Stimulated activated CD8-positive, alpha-beta memory T cell treated with anti-CD3 and anti-CD28 coated beads, Interleukin-4, amount 100 ng/mL, for 24 hours (primary cell): ENCODE data around the gene OR1G1.
"Not testable (repeated sequence)": the region's sequence is repeated elsewhere in the genome, so short reads cannot be mapped to it uniquely, and the experiment has no call there.

Source experiments
- DNase-seq: peaks from one replicate; pipeline ENCODE4 v3.0.0-alpha.2; 2020; ENCODE audit warnings: low read depth

The OR1G1 gene

GRCh38 chr17:3127451-3127850 lies at the start of gene OR1G1:
Gene OR1G1 (minus strand): TSS chr17:3127551. CDS start chr17:3127551, 0 bp downstream.
- no peak for DNase-seq

- no peak for DNase-seq
Measured at GRCh38 chr17:3167574-3167973, 40.2 kb upstream of the OR1G1 start.

DNA sequence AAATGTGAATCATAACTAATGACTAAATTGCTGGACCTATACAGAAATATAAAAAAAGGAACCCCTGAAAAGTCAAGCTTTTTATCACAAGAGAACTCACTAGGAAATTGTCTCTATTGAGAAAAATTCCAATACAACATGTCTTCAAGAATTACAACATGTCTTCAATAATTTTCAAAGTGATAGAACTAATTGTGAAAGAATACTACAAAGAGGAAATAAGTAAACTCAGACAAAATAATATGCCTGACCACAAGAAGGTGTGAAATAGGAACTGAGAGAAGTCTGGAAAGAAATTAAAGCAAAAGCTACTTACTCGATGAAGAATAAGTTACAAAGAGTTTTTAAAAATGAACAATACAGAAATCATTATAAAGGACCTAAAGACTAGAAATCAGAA lies 29.9 kb upstream of the OR1G1 start:
- no peak for DNase-seq

DNA sequence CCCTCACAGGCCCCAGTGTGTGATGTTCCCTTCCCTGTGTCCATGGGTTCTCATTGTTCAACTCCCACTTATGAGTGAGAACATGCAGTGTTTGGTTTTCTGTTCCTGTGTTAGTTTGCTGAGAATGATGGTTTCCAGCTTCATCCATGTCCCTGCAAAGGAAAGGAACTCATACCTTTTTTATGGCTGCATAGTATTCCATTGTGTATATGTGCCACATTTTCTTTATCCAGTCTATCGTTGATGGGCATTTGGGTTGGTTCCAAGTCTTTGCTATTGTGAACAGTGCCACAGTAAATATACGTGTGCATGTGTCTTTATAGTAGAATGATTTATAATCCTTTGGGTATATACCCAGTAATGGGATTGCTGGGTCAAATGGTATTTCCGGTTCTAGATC lies 10.1 kb upstream of the OR1G1 start:
- DNase-seq: not testable (repeated sequence)

GRCh38 chr17:3104322-3104721 lies 23.0 kb downstream of the OR1G1 start, which contains the start of gene OR1D2:
Gene OR1D2 (minus strand): TSS chr17:3104422. CDS start chr17:3092996, 11,426 bp downstream.
- DNase-seq: no peak
